ENCODE data around the gene CFDP1. TPM values are rescaled to one million over a fixed set of nuclear protein-coding genes. Genes with fewer than 3 reads are reported as not detected.
A peak's percentile ranks its signal among the peaks of the same experiment; 100 is the strongest.

CFDP1 gene
- total RNA-seq, 2 donors from 2014 or later, result 88.7 to 117 TPM

DNA sequence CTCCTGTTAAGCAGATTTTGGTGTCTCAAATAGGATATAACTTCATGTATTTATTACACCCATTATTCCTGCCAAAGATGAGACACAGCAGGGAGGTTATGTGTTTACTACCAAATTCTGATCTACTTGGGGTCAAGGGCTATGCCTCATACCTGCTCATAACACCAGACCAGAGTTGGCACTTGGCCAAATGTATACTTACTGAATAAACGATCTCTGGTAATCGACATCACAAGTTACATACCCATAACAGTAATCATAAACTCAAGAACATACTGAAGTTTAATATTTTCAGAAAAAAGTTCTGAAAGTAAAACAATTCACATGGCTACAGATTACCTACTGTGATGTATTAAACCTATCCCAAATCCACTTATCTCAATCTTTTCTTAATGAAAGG is 28.3 kb upstream of the CFDP1 start:
- H3K4me1 ChIP-seq (ENCODE audit: control insufficient read depth, insufficient read depth, low read length), result peaks cover 16% of the 10 kb centered on the region
- no peaks in the 10 kb centered on the region for H3K27me3 ChIP-seq (ENCODE audit: control insufficient read depth, insufficient read depth, low read length, poor library complexity, severe bottlenecking)
- peak overlapping the region; percentile 63 for H3K4me3 ChIP-seq (ENCODE audit: low read length)
- Mint-ChIP-seq H3K36me3 (ENCODE audit: low read depth) (peaks cover 11% of the 10 kb centered on the region), H3K27me3 (ENCODE audit: insufficient read depth) (no peaks in the 10 kb centered on the region), H3K27ac (no peak overlapping the region), H3K4me1 (peaks cover 52% of the 10 kb centered on the region), H3K4me3 (no peak overlapping the region), H3K9me3 (peaks cover 2% of the 10 kb centered on the region)
- no peak for DNase-seq
- H3K36me3 ChIP-seq (ENCODE audit: control insufficient read depth, insufficient read depth, low read length), result peaks cover 11% of the 10 kb centered on the region
- H3K9ac ChIP-seq (ENCODE audit: extremely low read depth, low read length, poor library complexity, severe bottlenecking), result no peak overlapping the region
- 82 to 100% methylated on average over 2 of the region's 2 CpGs for WGBS, 2 experiments (ENCODE audit: insufficient coverage in 1 of 2, insufficient read length in 1 of 2)
- no peak overlapping the region for H3K27ac ChIP-seq (ENCODE audit: low read depth, low read length)
- no peaks in the 10 kb centered on the region for H3K9me3 ChIP-seq (ENCODE audit: control insufficient read depth, low read length)
- TF ChIP-seq, protein P1, sequence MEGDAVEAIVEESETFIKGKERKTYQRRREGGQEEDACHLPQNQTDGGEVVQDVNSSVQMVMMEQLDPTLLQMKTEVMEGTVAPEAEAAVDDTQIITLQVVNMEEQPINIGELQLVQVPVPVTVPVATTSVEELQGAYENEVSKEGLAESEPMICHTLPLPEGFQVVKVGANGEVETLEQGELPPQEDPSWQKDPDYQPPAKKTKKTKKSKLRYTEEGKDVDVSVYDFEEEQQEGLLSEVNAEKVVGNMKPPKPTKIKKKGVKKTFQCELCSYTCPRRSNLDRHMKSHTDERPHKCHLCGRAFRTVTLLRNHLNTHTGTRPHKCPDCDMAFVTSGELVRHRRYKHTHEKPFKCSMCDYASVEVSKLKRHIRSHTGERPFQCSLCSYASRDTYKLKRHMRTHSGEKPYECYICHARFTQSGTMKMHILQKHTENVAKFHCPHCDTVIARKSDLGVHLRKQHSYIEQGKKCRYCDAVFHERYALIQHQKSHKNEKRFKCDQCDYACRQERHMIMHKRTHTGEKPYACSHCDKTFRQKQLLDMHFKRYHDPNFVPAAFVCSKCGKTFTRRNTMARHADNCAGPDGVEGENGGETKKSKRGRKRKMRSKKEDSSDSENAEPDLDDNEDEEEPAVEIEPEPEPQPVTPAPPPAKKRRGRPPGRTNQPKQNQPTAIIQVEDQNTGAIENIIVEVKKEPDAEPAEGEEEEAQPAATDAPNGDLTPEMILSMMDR (conservative IDR thresholded peaks at IDR 0.05), result no peak

DNA sequence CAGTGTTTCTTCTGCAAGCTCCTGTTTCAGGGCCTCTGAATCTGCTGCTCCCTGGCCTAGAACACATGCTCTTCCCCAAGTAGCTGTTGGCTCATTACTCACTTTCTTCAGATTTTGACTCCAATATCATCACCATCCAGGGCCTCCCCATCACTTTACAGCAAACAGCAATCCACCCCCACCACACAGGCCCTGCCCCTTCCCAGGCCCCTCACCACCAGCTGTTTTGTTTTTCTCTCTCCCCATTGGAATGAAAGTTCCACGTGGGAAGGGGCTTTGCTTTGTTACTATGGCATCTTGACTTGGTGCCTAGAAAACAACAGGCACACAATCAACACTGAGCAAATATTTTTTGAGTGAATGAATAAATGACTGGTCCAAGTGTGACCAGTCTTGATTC is 27.1 kb upstream of the CFDP1 start:
- Mint-ChIP-seq H3K36me3 (ENCODE audit: low read depth) (peaks cover 11% of the 10 kb centered on the region), H3K27me3 (ENCODE audit: insufficient read depth) (no peaks in the 10 kb centered on the region), H3K27ac (peak overlapping the region; percentile 56), H3K4me1 (peaks cover 63% of the 10 kb centered on the region), H3K9me3 (peaks cover 2% of the 10 kb centered on the region), H3K4me3 (no peak overlapping the region)
- Histone ChIP-seq H3K27ac (ENCODE audit: low read depth, low read length) (no peak overlapping the region), H3K9me3 (ENCODE audit: control insufficient read depth, low read length) (no peaks in the 10 kb centered on the region), H3K36me3 (ENCODE audit: control insufficient read depth, insufficient read depth, low read length) (peaks cover 11% of the 10 kb centered on the region), H3K9ac (ENCODE audit: extremely low read depth, low read length, poor library complexity, severe bottlenecking) (no peak overlapping the region), H3K4me3 (ENCODE audit: low read length) (no peak overlapping the region), H3K27me3 (ENCODE audit: control insufficient read depth, insufficient read depth, low read length, poor library complexity, severe bottlenecking) (no peaks in the 10 kb centered on the region), H3K4me1 (ENCODE audit: control insufficient read depth, insufficient read depth, low read length) (peaks cover 20% of the 10 kb centered on the region)
- TF ChIP-seq, protein P1 (conservative IDR thresholded peaks at IDR 0.05), result no peak
- no peak for DNase-seq
- WGBS, 2 experiments (ENCODE audit: insufficient coverage in 1 of 2, insufficient read length in 1 of 2), result 55% methylated on average over 1 of the region's 1 CpG; no CpG with 5 or more reads in 1 of the 2 experiments

DNA sequence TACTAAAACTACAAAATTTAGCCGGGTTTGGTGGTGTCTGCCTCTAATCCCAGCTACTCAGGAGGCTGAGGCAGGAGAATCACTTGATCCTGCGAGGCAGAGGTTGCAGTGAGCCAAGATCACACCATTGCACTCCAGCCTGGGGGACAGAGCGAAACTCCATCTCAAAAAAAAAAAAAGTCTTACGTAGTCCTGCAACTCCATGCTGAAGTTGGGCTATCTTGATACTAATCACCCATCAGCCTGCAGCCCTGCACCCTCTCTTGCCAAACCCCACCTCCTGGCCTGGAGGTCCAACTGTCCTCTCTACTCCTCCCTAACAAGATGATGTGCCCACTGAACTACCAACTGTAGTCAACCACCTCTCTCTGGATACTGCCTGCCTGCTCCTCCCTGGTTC is 26.4 kb upstream of the CFDP1 start:
- no peaks in the 10 kb centered on the region for H3K9me3 Mint-ChIP-seq
- H3K36me3 Mint-ChIP-seq (ENCODE audit: low read depth), result peaks cover 11% of the 10 kb centered on the region
- Histone ChIP-seq H3K9me3 (ENCODE audit: control insufficient read depth, low read length) (no peaks in the 10 kb centered on the region), H3K4me3 (ENCODE audit: low read length) (no peak overlapping the region), H3K9ac (ENCODE audit: extremely low read depth, low read length, poor library complexity, severe bottlenecking) (no peak overlapping the region), H3K27me3 (ENCODE audit: control insufficient read depth, insufficient read depth, low read length, poor library complexity, severe bottlenecking) (no peaks in the 10 kb centered on the region), H3K27ac (ENCODE audit: low read depth, low read length) (no peak overlapping the region), H3K36me3 (ENCODE audit: control insufficient read depth, insufficient read depth, low read length) (peaks cover 11% of the 10 kb centered on the region), H3K4me1 (ENCODE audit: control insufficient read depth, insufficient read depth, low read length) (peaks cover 20% of the 10 kb centered on the region)
- no peak overlapping the region for H3K4me3 Mint-ChIP-seq
- H3K27me3 Mint-ChIP-seq (ENCODE audit: insufficient read depth), result no peaks in the 10 kb centered on the region
- TF ChIP-seq, protein P1 (conservative IDR thresholded peaks at IDR 0.05), result no peak
- peaks cover 66% of the 10 kb centered on the region for H3K4me1 Mint-ChIP-seq
- 96 to 97% methylated on average over 4 of the region's 4 CpGs for WGBS, 2 experiments (ENCODE audit: insufficient coverage in 1 of 2, insufficient read length in 1 of 2)
- peak; percentile 37 for DNase-seq
- no peak overlapping the region for H3K27ac Mint-ChIP-seq

All from endodermal cell (in vitro differentiated cells).